Measurements from ENCODE around the gene LRRN4CL. TPM values are rescaled to one million over a fixed set of nuclear protein-coding genes. Genes with fewer than 3 reads are reported as not detected.
"Not testable (repeated sequence)": the region's sequence is repeated elsewhere in the genome, so short reads cannot be mapped to it uniquely, and the experiment has no call there.

The LRRN4CL gene
- 2.8 and 5.1 TPM in 2 replicates for total RNA-seq (2014; rRNA removed; shearing (Covaris generic))

DNA sequence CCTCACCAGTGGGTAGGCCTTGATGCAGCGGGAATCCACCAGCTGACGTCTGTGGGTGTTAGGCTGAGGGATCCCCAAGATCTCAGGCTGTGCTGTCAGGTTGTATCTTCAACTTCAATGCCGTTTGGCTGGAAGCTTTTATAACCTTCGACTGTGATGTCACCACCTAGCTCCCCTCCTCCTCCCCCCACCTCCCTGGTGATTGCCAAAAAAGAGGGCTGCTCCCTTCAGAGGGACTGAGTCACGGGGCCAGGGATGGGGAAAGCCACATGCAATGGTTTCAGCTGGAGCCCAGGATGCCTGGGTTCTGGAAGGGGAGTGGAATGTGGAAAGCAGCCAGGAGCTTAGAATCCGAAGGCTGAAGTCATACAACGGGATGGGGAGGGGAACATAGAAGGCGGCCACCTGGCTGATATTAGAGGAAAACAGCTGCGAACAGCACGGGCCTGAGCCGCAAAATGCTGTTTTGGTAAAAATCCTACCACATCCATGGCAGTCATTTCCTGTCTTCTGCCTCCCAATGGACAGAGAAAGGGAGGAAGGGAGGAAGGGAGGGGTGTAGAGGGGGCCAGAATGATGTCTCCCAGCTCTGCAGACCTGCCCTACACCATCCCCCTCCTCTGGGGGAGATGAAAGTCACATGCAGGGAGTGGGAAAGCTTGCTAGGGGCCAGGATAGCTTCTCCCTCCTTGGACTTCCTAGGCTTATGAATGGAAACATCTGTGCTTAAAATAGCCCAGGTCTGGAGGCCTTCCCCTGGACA is at the start of gene LRRN4CL:
LRRN4CL (minus strand) TSS at position 110 of the 763 bp plus-strand sequence. CDS start 1,022 bp downstream, outside the sequence.
- DNase-seq (ENCODE audit: low spot score), result peak; percentile 84

DNA sequence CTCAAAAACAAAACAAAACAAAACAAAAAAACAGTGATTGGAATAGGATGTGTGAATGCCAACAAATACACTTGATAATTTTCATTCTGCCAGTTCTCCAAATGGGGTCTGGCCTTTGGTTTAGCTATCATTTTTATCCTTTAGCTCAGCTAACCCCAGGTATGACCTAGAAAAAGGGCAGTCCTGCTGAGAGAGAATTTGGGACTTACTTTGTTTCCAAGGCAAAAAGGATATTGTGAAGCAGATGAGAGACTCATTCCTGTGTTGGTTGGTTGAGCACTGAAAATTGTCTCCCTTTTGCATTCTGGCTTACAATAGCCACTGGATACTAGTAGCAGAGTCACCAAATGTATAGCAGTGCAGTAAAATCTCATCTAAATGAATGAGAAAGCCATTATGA is 47.9 kb upstream of the LRRN4CL start:
- no peak for DNase-seq (ENCODE audit: low spot score)

DNA sequence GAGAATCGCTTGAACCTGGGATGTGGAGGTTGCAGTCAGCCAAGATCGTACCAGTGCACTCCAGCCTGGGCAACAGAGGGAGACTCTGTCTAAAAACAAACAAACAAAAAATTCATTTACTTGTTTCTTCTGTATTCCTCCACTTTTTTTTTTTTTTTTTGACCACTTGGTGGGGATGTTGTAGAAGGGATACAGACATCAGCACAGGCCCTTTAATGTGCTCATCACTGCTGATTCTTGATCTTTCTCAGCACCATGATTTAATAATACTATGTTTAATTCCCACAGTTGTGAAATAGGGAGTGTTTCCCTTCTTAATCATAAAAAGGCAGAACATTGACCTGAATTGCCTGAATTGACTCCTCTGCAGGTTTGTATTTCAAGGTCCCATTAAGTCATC is 43.5 kb upstream of the LRRN4CL start:
- DNase-seq (ENCODE audit: low spot score), result no peak

DNA sequence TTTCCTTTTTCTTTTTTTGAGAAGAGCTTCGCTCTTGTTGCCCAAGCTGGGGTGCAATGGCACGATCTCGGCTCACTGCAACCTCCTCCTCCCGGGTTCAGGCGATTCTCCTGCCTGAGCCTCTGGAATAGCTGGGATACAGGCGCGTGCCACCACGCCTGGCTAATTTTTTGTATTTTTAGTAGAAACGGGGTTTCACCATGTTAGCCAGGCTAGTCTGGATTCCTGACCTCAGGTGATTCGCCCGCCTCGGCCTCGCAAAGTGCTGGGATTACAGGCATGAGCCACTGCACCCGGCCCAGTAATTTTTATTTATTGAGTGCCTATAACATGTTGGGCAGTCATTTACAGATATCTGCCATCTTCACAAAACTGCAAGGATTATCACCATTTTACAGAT is 40.7 kb upstream of the LRRN4CL start:
- DNase-seq (ENCODE audit: low spot score), result not testable (repeated sequence)

DNA sequence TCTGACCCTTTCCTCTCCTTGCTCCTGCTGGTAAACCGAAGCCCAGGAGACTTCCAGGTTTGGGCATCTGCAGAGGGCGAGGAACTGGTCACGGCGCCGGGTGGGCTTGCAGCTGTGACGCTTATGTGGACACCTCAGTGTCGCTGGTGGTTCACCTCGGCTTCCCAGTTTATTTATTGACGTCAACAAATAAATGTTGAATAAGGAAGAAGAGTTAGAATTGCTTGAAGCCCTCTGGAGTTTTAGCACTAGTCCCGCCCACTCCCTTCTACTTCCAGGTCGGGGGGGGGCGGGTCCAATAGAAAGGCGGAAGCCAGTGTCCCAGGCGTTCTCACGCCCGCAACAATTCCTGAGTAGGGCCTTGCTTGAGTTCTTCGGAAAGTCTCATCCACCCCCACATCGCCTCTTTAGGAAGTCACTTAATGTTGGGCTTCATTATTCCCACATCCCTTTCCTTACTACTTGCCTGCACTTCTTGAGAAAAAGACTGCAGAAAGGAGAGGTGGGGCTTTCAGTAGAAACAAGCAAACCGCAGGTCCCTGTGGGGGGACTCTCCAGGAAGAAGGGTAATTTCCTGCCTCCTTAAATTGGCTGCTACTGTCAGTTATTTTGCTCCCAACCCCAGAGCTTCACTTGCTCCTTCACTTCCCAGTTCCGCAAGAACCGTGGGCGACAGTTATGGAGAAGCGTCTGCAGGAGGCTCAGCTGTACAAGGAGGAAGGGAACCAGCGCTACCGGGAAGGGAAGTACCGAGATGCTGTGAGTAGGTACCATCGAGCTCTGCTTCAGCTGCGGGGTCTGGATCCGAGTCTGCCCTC is 39.0 kb upstream of the LRRN4CL start, which contains the start of gene TTC9C:
TTC9C (plus strand) TSS at position 316 of the 818 bp plus-strand sequence; CDS start at position 679, 363 bp downstream.
- peak; percentile 82 for DNase-seq (ENCODE audit: low spot score)

DNA sequence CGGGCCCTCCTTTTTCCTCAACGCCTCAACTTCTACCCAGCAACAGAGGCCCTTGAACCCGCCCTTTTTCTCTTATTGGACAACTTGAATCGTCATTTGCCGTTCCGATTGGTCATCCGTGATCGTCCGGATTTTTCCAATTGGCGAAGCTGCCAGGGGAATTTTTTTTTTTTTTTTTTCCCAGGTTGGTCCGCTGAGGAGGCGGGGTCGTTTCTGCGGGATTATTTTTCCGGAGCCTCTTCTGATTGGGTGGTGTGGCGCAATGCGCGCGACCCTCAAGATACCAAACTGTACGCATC is 38.5 kb upstream of the LRRN4CL start:
- peak; percentile 97 for DNase-seq (ENCODE audit: low spot score)

DNA sequence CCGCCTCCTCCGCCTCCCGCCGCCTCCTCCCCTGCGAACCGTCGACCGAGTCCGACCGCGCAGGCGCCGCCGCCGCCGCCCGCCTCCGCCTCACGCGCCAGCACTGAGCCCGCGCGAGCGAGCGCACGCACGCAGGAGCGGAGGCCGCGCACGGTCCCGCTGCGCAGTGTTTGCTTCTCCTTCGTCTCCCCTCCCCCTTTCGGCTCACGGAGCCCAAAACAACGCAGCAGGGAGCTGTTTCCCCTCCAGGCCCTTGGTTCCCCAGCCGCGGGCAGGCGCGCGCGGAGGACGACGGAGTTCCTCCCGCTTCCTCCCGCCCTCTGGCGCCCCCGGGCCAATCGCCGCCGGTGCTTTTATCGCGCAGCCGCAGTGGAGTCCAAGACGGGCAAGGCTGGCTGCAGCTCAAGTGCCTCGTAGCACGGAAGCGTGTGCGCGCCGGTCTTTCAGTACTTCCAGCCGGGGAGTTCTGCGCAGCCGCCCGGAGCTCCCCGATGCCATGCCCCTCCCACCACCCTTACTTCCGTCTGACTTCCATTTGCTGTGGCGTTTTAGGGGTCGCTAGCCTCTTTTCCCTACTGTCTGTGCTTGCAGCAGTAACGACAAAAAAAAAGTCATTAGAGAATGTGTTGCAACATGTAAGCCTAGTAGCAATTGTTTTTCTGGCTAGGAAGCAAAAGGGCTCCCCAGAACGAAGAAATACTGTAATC is 38.0 kb upstream of the LRRN4CL start, which contains the start of gene HNRNPUL2:
HNRNPUL2 (minus strand) TSS at position 293 of the 707 bp plus-strand sequence. CDS start 301 bp downstream, outside the sequence.
- peak; percentile 97 for DNase-seq (ENCODE audit: low spot score)

DNA sequence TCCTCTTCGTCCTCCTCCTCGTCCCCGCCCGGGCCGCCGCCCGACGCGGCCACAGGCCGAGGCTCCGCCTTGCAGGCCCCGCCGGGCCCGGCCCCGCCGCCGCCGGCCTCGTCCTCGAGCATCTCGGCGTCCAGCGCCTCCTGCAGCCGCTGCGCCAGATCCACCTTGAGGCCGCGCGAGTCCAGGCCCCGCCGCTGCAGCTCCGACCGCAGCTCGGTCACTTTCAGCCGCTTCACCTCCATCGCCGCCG is 37.5 kb upstream of the LRRN4CL start:
- no peak for DNase-seq (ENCODE audit: low spot score)

DNA sequence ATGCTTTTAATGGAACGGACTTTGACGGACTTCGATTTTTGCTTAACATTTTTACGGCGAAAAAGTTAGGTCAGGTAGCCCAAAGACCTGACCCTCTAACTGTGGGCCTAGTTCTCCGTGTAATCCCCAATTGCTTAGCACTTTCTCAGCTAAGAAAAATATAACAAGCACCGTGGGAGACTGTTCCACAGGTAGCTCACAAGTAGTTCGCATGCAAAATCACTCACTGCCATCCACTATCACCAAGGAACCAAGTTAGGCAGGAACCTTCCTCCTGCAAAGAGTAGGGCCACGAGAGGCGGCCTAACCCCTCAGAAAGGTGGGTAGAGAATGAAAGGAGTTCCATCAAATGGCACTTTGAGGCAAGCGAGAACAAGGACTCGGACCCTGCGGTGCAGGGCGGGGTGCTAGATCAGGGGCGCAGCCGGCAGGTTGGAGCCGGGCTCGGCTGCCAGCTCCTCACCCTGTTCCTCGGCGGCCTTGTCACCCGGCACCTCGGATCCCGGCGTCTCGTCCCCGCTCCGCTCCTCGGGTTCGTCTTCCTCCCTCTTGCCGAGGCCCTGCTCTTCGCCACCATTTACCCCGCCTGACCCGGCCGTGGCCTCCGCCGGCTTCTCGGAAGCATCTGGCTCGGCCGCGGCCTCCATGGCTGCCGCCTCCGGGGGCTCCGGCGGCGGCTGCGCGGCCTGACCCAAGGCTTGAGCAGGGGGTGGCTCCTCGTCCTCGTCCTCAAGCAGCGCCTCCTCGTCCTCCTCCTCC is 37.0 kb upstream of the LRRN4CL start:
- DNase-seq (ENCODE audit: low spot score), result no peak

DNA sequence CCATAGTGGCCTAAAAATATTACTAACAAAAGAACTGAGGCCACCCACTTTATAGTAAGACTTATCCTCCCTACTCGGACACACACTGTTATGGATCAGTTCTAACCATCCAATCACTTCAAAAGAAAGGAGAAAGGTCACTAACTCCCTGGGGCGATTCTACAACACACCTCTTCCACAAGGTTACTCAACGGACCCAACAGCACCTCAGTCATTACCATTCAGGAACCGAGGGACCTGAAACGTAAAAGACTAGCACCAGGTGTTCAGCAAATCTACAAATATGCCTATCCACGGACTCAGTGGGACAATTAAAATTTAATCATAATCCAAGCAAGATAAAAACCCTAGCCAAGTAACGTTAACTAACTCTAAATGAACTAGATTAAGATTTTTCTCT is 36.3 kb upstream of the LRRN4CL start:
- DNase-seq (ENCODE audit: low spot score), result peak; percentile 19

DNA sequence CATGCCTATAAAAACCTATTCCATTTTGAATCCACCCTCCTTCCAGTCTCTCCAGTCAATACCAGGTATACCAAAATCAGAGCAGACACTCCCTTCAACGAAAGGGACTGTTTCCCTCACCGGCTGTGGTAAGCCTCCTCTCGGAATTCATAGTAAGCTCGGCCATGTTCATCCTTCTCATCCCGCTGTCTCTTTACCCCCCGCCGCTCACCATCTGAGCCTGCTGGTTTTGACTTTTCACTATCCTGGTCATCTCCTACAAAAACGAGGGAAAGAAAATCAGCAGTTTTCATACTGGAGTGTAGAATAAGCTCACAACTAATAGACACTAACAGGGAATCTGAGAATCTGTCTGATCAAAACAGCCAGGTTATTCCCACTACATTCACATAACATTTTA is 34.8 kb upstream of the LRRN4CL start:
- DNase-seq (ENCODE audit: low spot score), result no peak

DNA sequence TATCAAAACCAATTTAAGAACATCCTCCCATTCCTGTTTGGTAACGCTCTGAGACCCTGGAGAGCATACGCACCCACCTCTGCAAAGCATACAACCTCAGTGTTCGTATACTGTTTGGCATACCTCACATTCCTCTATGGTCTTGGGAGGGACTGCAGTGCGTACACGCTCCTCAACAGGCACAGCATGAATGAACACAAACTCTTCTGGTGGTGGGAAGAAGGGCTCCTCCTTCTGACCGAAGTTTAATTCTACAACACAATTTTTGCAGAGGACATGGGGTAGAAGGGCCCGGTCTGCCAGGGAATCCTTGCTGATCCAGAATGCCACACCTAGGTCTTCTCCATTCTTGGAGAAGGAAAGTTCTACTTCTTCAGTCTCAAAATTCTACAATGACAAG is 32.7 kb upstream of the LRRN4CL start:
- no peak for DNase-seq (ENCODE audit: low spot score)

DNA sequence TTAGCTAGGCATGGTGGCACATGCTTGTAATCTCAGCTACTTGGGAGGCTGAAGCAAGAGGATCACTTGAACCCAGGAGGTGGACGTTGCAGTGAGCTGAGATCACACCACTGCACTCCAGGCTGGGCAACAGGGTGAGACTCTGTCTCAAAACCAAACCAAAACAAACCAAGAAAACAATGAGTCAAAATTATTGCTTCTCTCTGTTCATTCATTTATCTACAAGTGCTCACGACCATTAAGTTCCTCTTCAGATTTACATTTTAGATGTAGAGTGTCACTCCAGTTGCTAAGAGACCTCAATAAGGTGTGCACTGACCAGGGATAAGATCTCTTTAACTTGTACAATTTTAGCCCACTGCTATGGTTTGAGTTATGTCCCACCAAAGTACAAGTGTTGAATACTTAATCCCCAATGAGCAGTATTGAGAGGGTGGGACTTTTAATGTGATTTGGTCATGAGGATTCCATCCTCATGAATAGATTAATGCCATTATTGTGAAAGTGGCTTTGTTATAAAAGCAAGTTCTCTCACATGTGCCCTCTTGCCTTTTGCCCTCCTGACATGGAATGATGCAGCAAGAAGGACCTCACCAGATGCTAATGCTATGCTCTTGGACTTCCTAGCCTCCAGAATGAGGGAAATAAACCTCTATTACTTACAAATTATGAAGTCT is 30.1 kb upstream of the LRRN4CL start:
- no peak for DNase-seq (ENCODE audit: low spot score)

DNA sequence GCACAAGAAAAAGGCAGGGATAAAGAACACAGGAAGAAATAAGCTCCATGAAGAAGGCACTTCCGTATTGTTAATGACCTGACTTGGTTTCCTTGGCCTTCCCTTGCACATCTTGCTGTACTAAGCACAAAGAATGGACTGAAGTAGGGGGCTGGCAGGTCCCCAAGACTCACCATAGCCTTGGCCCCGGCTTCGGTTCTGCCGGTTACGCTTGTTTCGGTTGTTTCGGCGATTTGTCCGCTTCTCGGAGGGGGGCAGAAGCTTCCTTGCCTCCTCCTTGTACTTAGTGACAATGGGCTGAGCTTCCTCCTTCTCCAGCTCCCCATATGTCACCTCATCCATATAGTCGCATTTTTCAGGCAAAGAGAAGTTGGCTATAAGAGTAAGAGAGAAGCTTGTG is 27.5 kb upstream of the LRRN4CL start:
- no peak for DNase-seq (ENCODE audit: low spot score)

DNA sequence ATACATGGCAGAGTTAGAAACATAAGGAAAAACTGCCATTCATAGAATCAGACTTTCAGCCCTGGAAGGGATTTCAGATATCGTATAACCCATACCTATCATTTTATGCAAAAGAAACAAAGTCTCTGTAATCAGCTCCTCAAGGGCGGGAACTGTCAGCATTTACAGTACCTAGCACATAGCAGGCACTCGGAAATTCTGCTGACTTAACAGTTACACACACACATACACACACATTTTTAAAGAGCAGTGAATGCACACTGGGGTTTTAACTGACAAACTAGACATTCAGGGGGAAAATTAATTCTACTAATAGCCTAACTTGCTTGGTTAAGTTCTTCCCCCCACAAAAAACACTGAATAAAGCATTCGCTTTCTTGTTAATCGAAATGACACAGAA is 26.9 kb upstream of the LRRN4CL start:
- DNase-seq (ENCODE audit: low spot score), result no peak

DNA sequence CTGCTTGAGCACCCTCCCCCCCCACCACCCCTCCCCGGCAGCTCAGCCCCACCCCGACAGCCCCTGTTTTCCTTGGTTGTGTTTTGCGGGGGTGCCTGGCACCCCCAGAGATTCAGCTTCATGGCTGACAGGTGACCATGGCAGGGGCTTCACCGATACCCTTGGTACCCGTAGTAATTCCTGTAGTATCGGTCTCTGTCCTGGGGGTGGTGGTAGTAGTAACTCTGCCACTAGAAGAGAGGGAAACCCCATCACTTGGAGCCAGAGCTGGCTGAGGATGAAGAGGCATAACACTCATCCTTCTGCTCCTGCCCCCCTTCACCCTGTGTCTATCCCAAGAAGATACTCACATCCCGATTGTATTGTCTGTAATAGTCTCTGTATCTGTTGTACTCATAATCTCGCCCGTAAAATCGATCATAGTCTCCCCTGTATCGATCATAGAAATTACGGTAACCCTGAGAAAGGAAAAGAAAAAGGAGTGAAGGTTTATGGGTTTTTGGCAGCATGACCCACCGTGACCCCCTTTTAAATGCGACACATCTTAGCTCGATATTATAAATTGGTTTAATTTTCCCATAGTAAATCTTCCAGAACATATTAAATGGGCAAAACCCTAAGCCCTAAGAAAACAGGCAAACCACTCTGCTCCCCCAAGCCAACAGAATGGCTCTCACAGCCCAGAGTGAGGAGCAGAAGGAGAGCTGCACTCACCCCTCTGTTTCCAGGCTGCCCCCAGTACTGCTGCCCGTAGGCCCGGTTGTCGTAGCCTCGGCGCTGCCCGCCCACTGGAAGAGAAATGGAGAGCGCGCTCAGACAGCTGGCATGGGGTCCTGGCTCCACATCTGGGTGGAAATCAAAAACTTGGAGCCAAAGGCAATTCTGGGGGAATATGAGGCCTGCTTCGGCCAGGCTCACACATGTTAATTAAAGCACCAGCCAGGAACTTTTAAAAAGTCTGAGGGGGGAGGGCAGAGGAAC is 26.1 kb upstream of the LRRN4CL start:
- no peak for DNase-seq (ENCODE audit: low spot score)

DNA sequence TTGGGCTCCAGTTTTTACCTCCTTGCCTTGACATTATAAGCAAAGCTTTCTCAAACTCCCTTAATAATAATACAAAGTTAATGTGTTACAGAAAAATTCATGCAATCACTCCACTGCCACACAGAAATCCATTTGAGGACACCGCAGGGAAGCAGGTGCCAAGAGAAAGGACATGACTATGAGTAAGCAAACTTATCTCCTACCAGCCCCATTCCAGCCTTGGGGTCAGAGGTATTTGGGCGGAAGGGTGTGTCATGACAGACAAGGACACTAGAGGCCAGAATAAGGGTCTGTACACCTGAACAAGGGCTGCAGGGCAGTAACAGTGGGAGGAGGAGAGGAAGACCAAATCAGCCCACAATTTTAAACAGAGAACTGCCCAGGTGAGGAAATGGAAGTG is 24.0 kb upstream of the LRRN4CL start:
- DNase-seq (ENCODE audit: low spot score), result peak; percentile 29

DNA sequence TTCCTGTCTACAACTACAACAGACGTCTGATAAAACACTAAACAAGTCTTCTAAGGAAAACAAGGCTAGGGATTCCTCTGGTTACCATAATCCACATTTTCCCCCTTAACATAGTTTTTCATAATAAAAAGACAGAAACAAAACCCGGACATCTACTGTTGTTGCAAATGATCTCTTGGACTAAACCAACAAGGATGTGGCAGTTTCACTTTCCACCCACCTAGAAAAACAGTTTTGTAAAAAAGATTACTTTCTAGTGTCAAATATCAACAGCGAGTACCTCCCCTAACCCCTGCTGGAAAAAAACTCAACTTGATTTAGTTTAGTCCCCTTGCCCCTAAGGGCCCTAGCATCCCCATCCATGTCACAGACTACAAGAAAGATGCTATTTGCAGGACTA is 23.5 kb upstream of the LRRN4CL start:
- DNase-seq (ENCODE audit: low spot score), result no peak

DNA sequence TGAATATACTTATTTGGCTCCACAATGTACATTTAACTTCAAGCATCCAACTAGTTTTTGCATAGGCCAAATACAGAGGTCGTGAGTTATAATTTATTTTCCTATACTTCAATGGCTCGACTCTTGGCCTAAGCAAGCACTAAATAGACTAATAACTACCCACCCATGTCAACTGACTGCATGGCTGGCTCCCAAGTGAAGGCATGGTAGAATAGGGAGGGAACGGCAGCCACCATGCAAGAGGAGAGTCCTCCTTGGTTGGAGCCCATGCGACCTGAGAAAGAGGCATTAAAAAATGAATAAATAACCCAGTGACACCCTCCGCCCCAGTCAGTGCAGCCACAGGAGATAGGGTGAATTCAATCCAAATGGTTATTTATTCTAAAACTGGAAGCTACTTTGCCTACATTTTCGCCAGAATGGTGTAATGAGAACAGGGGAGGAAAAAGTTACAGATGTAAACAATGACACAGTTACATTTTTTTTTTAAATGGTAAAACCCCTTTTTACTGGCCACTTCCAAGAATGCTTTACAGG is 23.0 kb upstream of the LRRN4CL start:
- DNase-seq (ENCODE audit: low spot score), result no peak

DNA sequence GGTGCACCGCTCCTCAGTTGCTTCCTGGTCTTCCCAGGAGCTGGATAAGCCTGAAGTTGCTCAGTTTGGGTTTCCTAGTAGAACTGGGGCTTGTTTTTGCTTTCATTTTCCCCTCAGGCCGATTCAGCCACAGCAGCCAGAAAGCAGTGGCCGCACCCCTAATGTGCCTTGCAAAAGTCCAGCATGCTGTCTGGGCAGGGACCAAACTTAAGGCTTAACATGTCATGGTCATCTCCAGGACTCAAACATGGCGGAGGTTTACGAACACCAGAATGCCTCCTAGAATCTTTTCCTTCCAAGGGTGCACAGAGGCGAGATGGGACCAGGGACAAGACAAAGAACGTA is 20.6 kb upstream of the LRRN4CL start:
- peak; percentile 29 for DNase-seq (ENCODE audit: low spot score)

All from A172 (cell line).